Omental fat pad (tissue), 4 donors: ENCODE results near the gene CALML3. TPM values are rescaled to one million over a fixed set of nuclear protein-coding genes. Genes with fewer than 3 reads are reported as not detected.

Experiments
- ATAC-seq: fragments of 150-250 bp; one replicate; pipeline ENCODE4 v1.9.1; 2016; ENCODE audit warnings: mild to moderate bottlenecking, moderate library complexity; ENCODE audit not compliant: low FRiP score
- DNase-seq: peaks from one replicate; pipeline ENCODE4 v3.0.0-alpha.2; 2019; ENCODE audit warnings: low spot score
- CTCF ChIP-seq, 3 donors: fragments of 450-650 bp; IDR thresholded peaks; one replicate each; pipeline ENCODE4 v1.5.1; 2016 to 2017; ENCODE audit warnings: antibody characterized with exemption in 3 of 3, mild to moderate bottlenecking in 3 of 3, moderate library complexity in 2 of 3
- total RNA-seq, 4 donors: library from RNA; depleted of rRNA; stranded (reverse); fragments of >200 nt; gene quantifications; one replicate each; pipeline ENCODE4 v1.1.0, GENCODE V29; 2016

CALML3 gene
- total RNA-seq, 4 donors from 2014 or later = not detected

DNA sequence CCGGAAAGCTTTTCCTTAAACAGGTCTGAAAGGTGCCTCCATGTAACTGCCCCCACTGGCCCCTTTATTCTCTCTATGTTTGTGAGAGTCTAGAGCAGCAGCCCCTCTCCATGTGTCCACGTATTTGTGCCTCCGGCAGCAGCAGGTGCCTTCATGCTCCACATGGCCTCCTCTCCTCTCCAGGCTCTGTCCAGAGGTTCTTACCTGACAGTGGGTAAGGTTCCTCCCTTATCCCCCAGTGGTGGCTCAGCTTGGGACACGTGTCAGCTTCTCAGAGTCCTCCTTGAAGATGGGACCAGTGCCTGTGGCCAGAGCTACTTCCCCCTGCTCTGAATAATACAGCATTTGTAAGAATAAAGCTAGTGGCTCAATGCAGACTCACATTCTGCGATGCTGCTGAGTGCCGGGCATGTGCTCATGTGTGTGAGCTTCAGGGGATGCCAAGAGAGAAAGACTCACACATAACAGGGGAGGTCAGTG, 7.9 kb downstream of the CALML3 start:
- DNase-seq (no peak), ATAC-seq (no peak)
- no peak for TF ChIP-seq CTCF (IDR thresholded peaks at IDR 0.05)

DNA sequence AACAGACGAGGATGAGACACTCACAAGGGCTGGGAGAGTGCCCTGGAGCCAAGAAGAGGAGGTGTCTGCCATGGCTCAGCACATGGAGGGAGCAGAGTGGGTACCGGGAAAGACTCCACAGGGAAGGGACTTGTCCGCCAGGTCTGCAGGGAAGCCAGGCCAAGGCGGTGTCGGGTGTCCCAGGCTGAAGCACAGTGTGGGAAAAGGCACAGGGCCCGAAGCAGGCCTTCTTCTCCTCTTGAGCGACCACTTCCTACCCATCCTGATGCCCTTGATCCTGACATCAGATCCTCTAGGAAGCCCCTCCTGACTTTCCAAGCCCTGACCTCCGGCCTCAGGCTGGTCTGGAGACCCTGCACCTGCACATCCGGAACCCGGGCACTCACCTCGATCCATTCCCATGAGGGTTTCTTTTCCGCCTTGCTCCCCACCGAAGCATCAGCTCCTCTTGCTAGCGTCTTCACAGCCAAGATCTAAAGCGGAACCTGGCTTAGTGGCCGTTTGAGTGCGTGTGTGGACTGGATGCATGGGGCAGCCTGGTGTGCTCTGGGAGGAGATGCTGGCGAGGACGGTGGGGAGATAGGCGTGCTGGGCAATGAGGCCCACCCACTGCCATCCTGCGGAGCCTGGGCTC, 8.5 kb downstream of the CALML3 start:
- no peak for TF ChIP-seq CTCF (IDR thresholded peaks at IDR 0.05)
- no peak for ATAC-seq
- DNase-seq = no peak

DNA sequence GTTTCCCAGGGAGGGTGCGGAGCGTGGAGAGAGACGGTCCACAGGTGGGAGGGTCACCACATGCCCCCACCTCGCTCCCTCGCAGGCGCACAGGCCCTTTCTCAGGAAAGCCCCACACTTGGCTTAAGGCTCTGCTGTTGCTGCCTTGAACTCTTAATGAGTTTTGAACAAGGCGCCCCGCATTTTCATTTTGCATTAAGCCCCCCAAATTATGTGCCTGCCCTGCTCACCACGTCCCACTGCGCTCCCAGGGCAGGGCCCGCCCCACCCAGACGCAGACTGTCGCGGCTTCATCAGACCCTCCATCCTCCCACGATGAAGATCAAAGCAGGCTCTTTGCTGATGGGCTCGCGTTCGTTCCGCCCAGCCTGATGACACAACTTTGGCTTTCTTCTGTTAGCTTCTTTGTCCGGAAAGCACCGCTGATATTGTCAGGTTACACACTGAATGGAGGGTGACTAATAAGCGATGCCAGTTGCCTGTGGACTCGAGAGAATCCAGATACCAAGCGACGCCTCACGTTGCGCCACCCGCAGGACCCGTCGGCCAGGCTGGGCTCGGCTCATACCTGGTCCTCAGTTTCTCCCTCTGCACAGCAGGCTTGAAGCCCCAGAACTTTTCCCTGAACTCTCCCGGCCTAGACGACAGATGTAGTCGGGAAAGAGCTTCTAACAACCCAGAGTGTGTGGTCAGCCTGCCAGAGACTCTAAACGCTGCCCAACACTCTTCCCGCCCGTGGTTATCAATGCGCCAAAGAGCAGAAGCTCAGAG, 9.5 kb downstream of the CALML3 start:
- ATAC-seq (no peak), DNase-seq (no peak)
- TF ChIP-seq CTCF (IDR thresholded peaks at IDR 0.05) = no peak

- no peak for DNase-seq
- no peak for TF ChIP-seq CTCF (IDR thresholded peaks at IDR 0.05)
- ATAC-seq = peak; percentile 72
Observed at GRCh38 chr10:5534880-5535856, 10.4 kb downstream of the CALML3 start.

GRCh38 chr10:5536486-5537081, 11.8 kb downstream of the CALML3 start:
- ATAC-seq = no peak
- no peak for TF ChIP-seq CTCF (IDR thresholded peaks at IDR 0.05)
- DNase-seq = no peak

GRCh38 chr10:5537684-5538083, 12.9 kb downstream of the CALML3 start:
- ATAC-seq = no peak
- TF ChIP-seq CTCF (IDR thresholded peaks at IDR 0.05) = no peak
- no peak for DNase-seq
